ENCODE results near the gene SERINC5. TPM values are rescaled to one million over a fixed set of nuclear protein-coding genes. Genes with fewer than 3 reads are reported as not detected.

Gene SERINC5
- total and polyA plus RNA-seq, 2 experiments from 2014 or later: 5.4 to 11.7 TPM

- Histone ChIP-seq H4K20me1 (ENCODE audit: insufficient read depth) (no peaks in the 10 kb centered on the region), H3K79me2 (ENCODE audit: insufficient read depth) (peaks cover 80% of the 10 kb centered on the region), H3K4me1 (ENCODE audit: insufficient read depth) (peaks cover 27% of the 10 kb centered on the region), H3K27me3 (replicated peaks; ENCODE audit: insufficient read depth) (no peaks in the 10 kb centered on the region), H3K4me2 (ENCODE audit: unreplicated experiment) (peak overlapping the region; percentile 81), H3K9ac (peak overlapping the region; percentile 72), H3K4me3 (peak overlapping the region; percentile 64), H3K9me2 (ENCODE audit: insufficient read depth) (no peaks in the 10 kb centered on the region), H3K9me3 (ENCODE audit: low read depth) (no peaks in the 10 kb centered on the region), H3K27ac (peak overlapping the region; percentile 89), H3K36me3 (ENCODE audit: low read depth) (peaks cover 7% of the 10 kb centered on the region; the same call in 1 of the 2 replicates), H2AFZ (peak overlapping the region; percentile 33), H3F3A (ENCODE audit: insufficient read depth) (peaks cover 37% of the 10 kb centered on the region)
- WGBS, 2 experiments (ENCODE audit: low coverage in 1 of 2, low lambda C conversion rate in 2 of 2, missing lambda C conversion rate in 2 of 2): 33 to 35% methylated on average over 2 of the region's 2 CpGs
- in situ Hi-C loops (cut with MboI): no loop called here
- peak; percentile 53 for DNase-seq
- no peak for TF ChIP-seq EZH2 (IDR thresholded peaks at IDR 0.05; ENCODE audit: insufficient read depth, poor library complexity, severe bottlenecking)
- TF ChIP-seq EZH2phosphoT487 (IDR thresholded peaks at IDR 0.05; ENCODE audit: insufficient read depth, low read depth): no peak
Measured at GRCh38 chr5:80246001-80246758, 9.7 kb downstream of the SERINC5 start.

GRCh38 chr5:80243567-80243966, 12.3 kb downstream of the SERINC5 start:
- WGBS, 2 experiments (ENCODE audit: low coverage in 1 of 2, low lambda C conversion rate in 2 of 2, missing lambda C conversion rate in 2 of 2): 90% methylated on average over 1 of the region's 1 CpG
- TF ChIP-seq EZH2phosphoT487 (IDR thresholded peaks at IDR 0.05; ENCODE audit: insufficient read depth, low read depth) (no peak), EZH2 (IDR thresholded peaks at IDR 0.05; ENCODE audit: insufficient read depth, poor library complexity, severe bottlenecking) (no peak)
- Histone ChIP-seq H3K27me3 (replicated peaks; ENCODE audit: insufficient read depth) (no peaks in the 10 kb centered on the region), H3K9me3 (ENCODE audit: low read depth) (no peaks in the 10 kb centered on the region), H3K9me2 (ENCODE audit: insufficient read depth) (no peaks in the 10 kb centered on the region), H2AFZ (no peak overlapping the region), H3F3A (ENCODE audit: insufficient read depth) (peaks cover 47% of the 10 kb centered on the region), H3K27ac (no peak overlapping the region), H3K4me2 (ENCODE audit: unreplicated experiment) (no peak overlapping the region), H3K36me3 (ENCODE audit: low read depth) (peaks cover 7% of the 10 kb centered on the region; the same call in 1 of the 2 replicates), H3K9ac (no peak overlapping the region), H3K79me2 (ENCODE audit: insufficient read depth) (peaks cover 62% of the 10 kb centered on the region), H3K4me1 (ENCODE audit: insufficient read depth) (peaks cover 47% of the 10 kb centered on the region), H4K20me1 (ENCODE audit: insufficient read depth) (no peaks in the 10 kb centered on the region), H3K4me3 (no peak overlapping the region)
- DNase-seq: no peak
- in situ Hi-C loops (cut with MboI): no loop called here

- Histone ChIP-seq H4K20me1 (ENCODE audit: insufficient read depth) (no peaks in the 10 kb centered on the region), H3K27ac (no peak overlapping the region), H3K9me2 (ENCODE audit: insufficient read depth) (no peaks in the 10 kb centered on the region), H3K27me3 (replicated peaks; ENCODE audit: insufficient read depth) (no peaks in the 10 kb centered on the region), H3K9me3 (ENCODE audit: low read depth) (no peaks in the 10 kb centered on the region), H3K9ac (no peak overlapping the region), H3K4me2 (ENCODE audit: unreplicated experiment) (no peak overlapping the region), H3K4me3 (no peak overlapping the region), H3F3A (ENCODE audit: insufficient read depth) (peaks cover 39% of the 10 kb centered on the region), H3K79me2 (ENCODE audit: insufficient read depth) (peaks cover 60% of the 10 kb centered on the region), H3K36me3 (ENCODE audit: low read depth) (peaks cover 7% of the 10 kb centered on the region; the same call in 1 of the 2 replicates), H3K4me1 (ENCODE audit: insufficient read depth) (peaks cover 42% of the 10 kb centered on the region), H2AFZ (no peak overlapping the region)
- in situ Hi-C loops (cut with MboI): no loop called here
- TF ChIP-seq EZH2phosphoT487 (IDR thresholded peaks at IDR 0.05; ENCODE audit: insufficient read depth, low read depth) (no peak), EZH2 (IDR thresholded peaks at IDR 0.05; ENCODE audit: insufficient read depth, poor library complexity, severe bottlenecking) (no peak)
- no peak for DNase-seq
- 93 to 98% methylated on average over 3 of the region's 3 CpGs for WGBS, 2 experiments (ENCODE audit: low coverage in 1 of 2, low lambda C conversion rate in 2 of 2, missing lambda C conversion rate in 2 of 2)
Measured at GRCh38 chr5:80242849-80243248, 13.0 kb downstream of the SERINC5 start.

- no peak overlapping the region for H3K9ac ChIP-seq
- WGBS, 2 experiments (ENCODE audit: low coverage in 1 of 2, low lambda C conversion rate in 2 of 2, missing lambda C conversion rate in 2 of 2): 96 to 97% methylated on average over 8 of the region's 8 CpGs
- peaks cover 57% of the 10 kb centered on the region for H3K79me2 ChIP-seq (ENCODE audit: insufficient read depth)
- no peak overlapping the region for H3K4me3 ChIP-seq
- peak overlapping the region; percentile 9 for H3K4me2 ChIP-seq (ENCODE audit: unreplicated experiment)
- H3K27ac ChIP-seq: no peak overlapping the region
- H3K9me3 ChIP-seq (ENCODE audit: low read depth): no peaks in the 10 kb centered on the region
- H3F3A ChIP-seq (ENCODE audit: insufficient read depth): peaks cover 17% of the 10 kb centered on the region
- no peak for DNase-seq
- peaks cover 20% of the 10 kb centered on the region for H3K4me1 ChIP-seq (ENCODE audit: insufficient read depth)
- no peaks in the 10 kb centered on the region for H3K27me3 ChIP-seq (replicated peaks; ENCODE audit: insufficient read depth)
- no peak overlapping the region for H2AFZ ChIP-seq
- in situ Hi-C loops (cut with MboI): no loop called here
- H3K9me2 ChIP-seq (ENCODE audit: insufficient read depth): no peaks in the 10 kb centered on the region
- H3K36me3 ChIP-seq (ENCODE audit: low read depth): peaks cover 7% of the 10 kb centered on the region; the same call in 1 of the 2 replicates
- H4K20me1 ChIP-seq (ENCODE audit: insufficient read depth): no peaks in the 10 kb centered on the region
- TF ChIP-seq EZH2 (IDR thresholded peaks at IDR 0.05; ENCODE audit: insufficient read depth, poor library complexity, severe bottlenecking) (no peak), EZH2phosphoT487 (IDR thresholded peaks at IDR 0.05; ENCODE audit: insufficient read depth, low read depth) (no peak)
Measured at GRCh38 chr5:80240368-80240986, 15.4 kb downstream of the SERINC5 start.
